NT2/D1 (cell line): ENCODE results near the gene ACOT4.

Experiments used
- SUZ12 ChIP-seq: IDR thresholded peaks from 2 replicates; pipeline ENCODE4 v1.6.1; 2011; ENCODE audit not compliant: insufficient read length, insufficient read depth; ENCODE audit errors: extremely low read depth
- YY1 ChIP-seq: IDR thresholded peaks from 2 replicates; pipeline ENCODE4 v1.6.1; 2011; ENCODE audit not compliant: insufficient read length, insufficient read depth
- ZNF274 ChIP-seq: IDR thresholded peaks from 2 replicates; pipeline ENCODE4 v1.6.1; 2011; ENCODE audit warnings: mild to moderate bottlenecking, low read depth, low read length

DNA sequence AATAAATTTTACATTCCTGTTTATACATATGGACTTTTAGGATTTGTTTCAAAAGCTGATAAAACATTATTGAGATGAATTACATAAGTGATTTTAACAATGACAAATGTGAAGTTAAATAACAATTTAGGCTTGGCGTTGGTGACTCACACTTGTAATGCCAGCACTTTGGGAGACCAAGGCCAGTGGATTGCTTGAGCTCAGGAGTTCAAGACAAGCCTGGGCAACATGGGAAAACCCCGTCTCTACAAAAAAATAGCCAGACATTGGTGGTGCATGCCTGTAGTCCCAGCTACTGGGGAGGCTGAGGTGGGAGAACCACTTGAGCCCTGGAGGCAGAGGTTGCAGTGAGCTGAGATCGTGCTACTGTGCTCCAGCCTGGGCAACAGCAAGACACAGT lies 15.3 kb upstream of the ACOT4 start:
- TF ChIP-seq YY1 (no peak), ZNF274 (no peak), SUZ12 (no peak)
